HEK293 (cell line): ENCODE results near the gene TMED3.
A peak's percentile ranks its signal among the peaks of the same experiment; 100 is the strongest.
"Not testable (repeated sequence)": the region's sequence is repeated elsewhere in the genome, so short reads cannot be mapped to it uniquely, and the experiment has no call there.

Experiments
- CTCF ChIA-PET: fragments of 350-600 bp; formaldehyde crosslinking; extraction: SDS; loops from one replicate; lab custom pipeline; 2021; ENCODE audit warnings: antibody characterized with exemption; lab: Yijun Ruan, JAX
- POLR2A ChIA-PET: fragments of 300-600 bp; formaldehyde crosslinking; extraction: SDS; loops from one replicate; lab custom pipeline; 2020; ENCODE audit warnings: antibody characterized with exemption, inconsistent platforms; lab: Yijun Ruan, JAX
- H3K27ac ChIP-seq: fragments of 200-500 bp; sonication (Bioruptor generic); 2 replicates; pipeline ENCODE4 v1.5.1; 2014; ENCODE audit warnings: low read depth, low read length, control low read depth, inconsistent platforms; ENCODE audit errors: extremely low read depth
- H3K36me3 ChIP-seq, 2 experiments: fragments of 200-500 bp in 1 of 2; sonication (Bioruptor generic) in 1 of 2; 1 replicate in 1 of 2; 2 replicates in 1 of 2; pipeline ENCODE4 v1.5.1; 2014 to 2017; ENCODE audit warnings: inconsistent platforms in 2 of 2, low read length in 2 of 2; ENCODE audit not compliant: control insufficient read depth in 2 of 2, insufficient read depth in 1 of 2
- H3K4me1 ChIP-seq: fragments of 200-500 bp; sonication (Bioruptor generic); 2 replicates; pipeline ENCODE4 v1.5.1; 2014; ENCODE audit warnings: mild to moderate bottlenecking, low read length, inconsistent platforms; ENCODE audit not compliant: control insufficient read depth, insufficient read depth
- H3K4me3 ChIP-seq: 2 replicates; pipeline ENCODE4 v1.5.1; 2011; ENCODE audit warnings: low read depth, mild to moderate bottlenecking, control low read depth, low read length, moderate library complexity
- H3K9me3 ChIP-seq: fragments of 200-500 bp; sonication (Bioruptor generic); 2 replicates; pipeline ENCODE4 v1.5.1; 2014; ENCODE audit warnings: low read depth, low read length, inconsistent platforms; ENCODE audit not compliant: control insufficient read depth, insufficient read depth
- AEBP2 ChIP-seq: fragments of 450-650 bp; formaldehyde crosslinking; IDR thresholded peaks from 2 replicates; pipeline ENCODE4 v1.5.1; 2016; ENCODE audit warnings: missing biosample characterization, missing genetic modification characterization, borderline replicate concordance
- INSM2 ChIP-seq: fragments of 450-650 bp; formaldehyde crosslinking; IDR thresholded peaks from 2 replicates; pipeline ENCODE4 v1.5.1; 2016; ENCODE audit warnings: missing biosample characterization, missing genetic modification characterization
- PATZ1 ChIP-seq: fragments of 450-650 bp; formaldehyde crosslinking; IDR thresholded peaks from 2 replicates; pipeline ENCODE4 v1.5.1; 2016; ENCODE audit warnings: missing biosample characterization, missing genetic modification characterization
- PRDM2 ChIP-seq: fragments of 450-650 bp; formaldehyde crosslinking; IDR thresholded peaks from 2 replicates; pipeline ENCODE4 v1.5.1; 2016; ENCODE audit warnings: missing biosample characterization, missing genetic modification characterization, borderline replicate concordance
- SCRT1 ChIP-seq: fragments of 450-650 bp; formaldehyde crosslinking; IDR thresholded peaks from 2 replicates; pipeline ENCODE4 v1.5.1; 2016; ENCODE audit warnings: missing biosample characterization, missing genetic modification characterization, borderline replicate concordance
- SCRT2 ChIP-seq: fragments of 450-650 bp; formaldehyde crosslinking; IDR thresholded peaks from 2 replicates; pipeline ENCODE4 v1.5.1; 2016; ENCODE audit warnings: missing biosample characterization, missing genetic modification characterization
- TCF7L2 ChIP-seq: IDR thresholded peaks from 2 replicates; pipeline ENCODE4 v1.6.1; 2011; ENCODE audit warnings: low read depth, mild to moderate bottlenecking, inconsistent platforms, low read length, moderate library complexity, borderline replicate concordance
- ZBTB26 ChIP-seq: fragments of 450-650 bp; formaldehyde crosslinking; optimal IDR thresholded peaks from 2 replicates; pipeline ENCODE3; 2016; ENCODE audit warnings: missing biosample characterization, mild to moderate bottlenecking, missing genetic modification characterization
- ZFHX2 ChIP-seq: fragments of 450-650 bp; formaldehyde crosslinking; conservative IDR thresholded peaks from 2 replicates; pipeline ENCODE4 v1.5.1; 2016; ENCODE audit warnings: missing biosample characterization, missing genetic modification characterization
- ZNF132 ChIP-seq: fragments of 450-650 bp; formaldehyde crosslinking; IDR thresholded peaks from 2 replicates; pipeline ENCODE4 v1.5.1; 2017; ENCODE audit warnings: missing biosample characterization, missing genetic modification characterization, borderline replicate concordance
- ZNF266 ChIP-seq: fragments of 450-650 bp; formaldehyde crosslinking; IDR thresholded peaks from 2 replicates; pipeline ENCODE4 v1.5.1; 2016; ENCODE audit warnings: missing biosample characterization, missing genetic modification characterization, low read depth
- ZNF350 ChIP-seq: fragments of 450-650 bp; formaldehyde crosslinking; IDR thresholded peaks from 2 replicates; pipeline ENCODE4 v1.5.0; 2017; ENCODE audit warnings: missing biosample characterization, mild to moderate bottlenecking, missing genetic modification characterization
- ZNF37A ChIP-seq: fragments of 450-650 bp; IDR thresholded peaks from 2 replicates; pipeline ENCODE4 v1.5.1; 2018; ENCODE audit warnings: missing biosample characterization, missing genetic modification characterization
- ZNF585B ChIP-seq: fragments of 450-650 bp; formaldehyde crosslinking; IDR thresholded peaks from 2 replicates; pipeline ENCODE4 v1.5.1; 2016; ENCODE audit warnings: missing biosample characterization, missing genetic modification characterization
- ZNF596 ChIP-seq: fragments of 450-650 bp; IDR thresholded peaks from 2 replicates; pipeline ENCODE4 v1.5.0; 2018; ENCODE audit warnings: missing biosample characterization, mild to moderate bottlenecking, missing genetic modification characterization, moderate library complexity
- ZNF621 ChIP-seq: fragments of 450-650 bp; formaldehyde crosslinking; IDR thresholded peaks from 2 replicates; pipeline ENCODE4 v1.5.1; 2017; ENCODE audit warnings: missing biosample characterization, missing genetic modification characterization
- ZNF629 ChIP-seq: fragments of 450-650 bp; formaldehyde crosslinking; IDR thresholded peaks from 2 replicates; pipeline ENCODE4 v1.5.1; 2017; ENCODE audit warnings: missing biosample characterization, missing genetic modification characterization

TMED3 gene

GRCh38 chr15:79316864-79317263 lies 6.0 kb downstream of the TMED3 start:
- TF ChIP-seq ZNF629 (tag by site-specific recombination) (no peak), SCRT2 (peak; percentile 87), ZNF132 (tag by site-specific recombination) (no peak), ZBTB26 (no peak), SCRT1 (tag by site-specific recombination) (peak; percentile 46; the same call in 1 of the 2 replicates), TCF7L2 (no peak), INSM2 (tag by site-specific recombination) (no peak), PATZ1 (no peak), ZNF37A (no peak), ZNF266 (no peak), ZFHX2 (no peak)
- CTCF ChIA-PET: no interaction called here

GRCh38 chr15:79319973-79320372 lies 9.1 kb downstream of the TMED3 start:
- peaks cover 13 to 84% of the 10 kb centered on the region in 2 experiments for H3K36me3 ChIP-seq
- H3K4me1 ChIP-seq, H3K4me3 ChIP-seq, CTCF ChIA-PET, H3K27ac ChIP-seq, H3K9me3 ChIP-seq: not testable (repeated sequence)
- POLR2A ChIA-PET: interaction anchor here (1.8 kb wide), 1 partner anchor 9 kb away, joined by 4 read pairs; the partner anchor contains the start of gene TMED3

More at GRCh38 chr15:79316864-79317263, 6.0 kb downstream of the TMED3 start:
- H3K4me1 ChIP-seq: peaks cover 5% of the 10 kb centered on the region
- no peak overlapping the region for H3K4me3 ChIP-seq
- H3K36me3 ChIP-seq: peaks cover 19 to 86% of the 10 kb centered on the region in 2 experiments; a peak in 2 of 3 replicates
- no peaks in the 10 kb centered on the region for H3K9me3 ChIP-seq
- POLR2A ChIA-PET: no interaction called here
- no peak overlapping the region for H3K27ac ChIP-seq

- H3K4me1 ChIP-seq: no peaks in the 10 kb centered on the region
- CTCF ChIA-PET: no interaction called here
- peaks cover 11 to 70% of the 10 kb centered on the region in 2 experiments for H3K36me3 ChIP-seq
- H3K4me3 ChIP-seq: no peak overlapping the region
- POLR2A ChIA-PET: no interaction called here
- H3K27ac ChIP-seq: no peak overlapping the region
- no peaks in the 10 kb centered on the region for H3K9me3 ChIP-seq
- TF ChIP-seq ZNF596 (tag by site-specific recombination): no peak
- no peak for TF ChIP-seq ZNF585B (tag by site-specific recombination)
- no peak for TF ChIP-seq ZNF621 (tag by site-specific recombination)
- TF ChIP-seq AEBP2: no peak
- no peak for TF ChIP-seq PRDM2 (tag by site-specific recombination)
- TF ChIP-seq ZNF350 (tag by site-specific recombination): no peak
These were observed 11.0 kb downstream of the TMED3 start for GRCh38 chr15:79321876-79322275.
